ENCODE data around the gene TMEM8B.

TMEM8B gene

GRCh38 chr9:35829084-35829763, at the start of gene TMEM8B:
TSS of gene TMEM8B (plus strand) at chr9:35829228. CDS start at chr9:35829448, 220 bp downstream.
- DNase-seq, result peak; percentile 82 to 94 (median 87)

GRCh38 chr9:35781066-35781465, 48.0 kb upstream of the TMEM8B start:
- DNase-seq, result no peak

GRCh38 chr9:35783418-35783817, 45.6 kb upstream of the TMEM8B start:
- no peak for DNase-seq

GRCh38 chr9:35789541-35789940, 39.5 kb upstream of the TMEM8B start:
- DNase-seq, result no peak

- DNase-seq, result no peak
These were observed 39.0 kb upstream of the TMEM8B start for GRCh38 chr9:35790025-35790384.

GRCh38 chr9:35790385-35791296, 38.4 kb upstream of the TMEM8B start:
- DNase-seq, result peak in 2 of 4 experiments; percentile 8 to 23

GRCh38 chr9:35791297-35791921, 37.6 kb upstream of the TMEM8B start, which contains the start of gene NPR2:
TSS of gene NPR2 (plus strand) at chr9:35791591. CDS start at chr9:35792409, 818 bp downstream.
- DNase-seq, result no peak

GRCh38 chr9:35792024-35792813, 36.8 kb upstream of the TMEM8B start:
- no peak for DNase-seq

GRCh38 chr9:35792826-35793225, 36.2 kb upstream of the TMEM8B start:
- no peak for DNase-seq

- DNase-seq, result no peak
These were observed 35.6 kb upstream of the TMEM8B start for GRCh38 chr9:35793461-35793860.

- DNase-seq, result no peak
These were observed 33.3 kb upstream of the TMEM8B start for GRCh38 chr9:35795695-35796094.

GRCh38 chr9:35797311-35798109, 31.5 kb upstream of the TMEM8B start:
- DNase-seq, result no peak

GRCh38 chr9:35798658-35799374, 30.2 kb upstream of the TMEM8B start:
- no peak for DNase-seq

- DNase-seq, result no peak
These were observed 28.5 kb upstream of the TMEM8B start for GRCh38 chr9:35800530-35800929.

GRCh38 chr9:35801328-35802128, 27.5 kb upstream of the TMEM8B start:
- no peak for DNase-seq

GRCh38 chr9:35806101-35806500, 22.9 kb upstream of the TMEM8B start:
- DNase-seq, result no peak

- no peak for DNase-seq
These were observed 20.6 kb upstream of the TMEM8B start for GRCh38 chr9:35808433-35808832.

- DNase-seq, result no peak
These were observed 18.9 kb upstream of the TMEM8B start for GRCh38 chr9:35810122-35810521.

- no peak for DNase-seq
These were observed 17.5 kb upstream of the TMEM8B start for GRCh38 chr9:35811381-35812024.
